GM18868 (cell line): ENCODE results near the gene NKAIN4.
"Not testable (repeated sequence)": the region's sequence is repeated elsewhere in the genome, so short reads cannot be mapped to it uniquely, and the experiment has no call there.

Experiments
- ATAC-seq: cut with Tn5 transposase; IDR thresholded peaks from one replicate; pipeline ENCODE4 v1.9.1; 2021; ENCODE audit warnings: mild to moderate bottlenecking, moderate library complexity; ENCODE audit not compliant: unreplicated experiment

The NKAIN4 gene

DNA sequence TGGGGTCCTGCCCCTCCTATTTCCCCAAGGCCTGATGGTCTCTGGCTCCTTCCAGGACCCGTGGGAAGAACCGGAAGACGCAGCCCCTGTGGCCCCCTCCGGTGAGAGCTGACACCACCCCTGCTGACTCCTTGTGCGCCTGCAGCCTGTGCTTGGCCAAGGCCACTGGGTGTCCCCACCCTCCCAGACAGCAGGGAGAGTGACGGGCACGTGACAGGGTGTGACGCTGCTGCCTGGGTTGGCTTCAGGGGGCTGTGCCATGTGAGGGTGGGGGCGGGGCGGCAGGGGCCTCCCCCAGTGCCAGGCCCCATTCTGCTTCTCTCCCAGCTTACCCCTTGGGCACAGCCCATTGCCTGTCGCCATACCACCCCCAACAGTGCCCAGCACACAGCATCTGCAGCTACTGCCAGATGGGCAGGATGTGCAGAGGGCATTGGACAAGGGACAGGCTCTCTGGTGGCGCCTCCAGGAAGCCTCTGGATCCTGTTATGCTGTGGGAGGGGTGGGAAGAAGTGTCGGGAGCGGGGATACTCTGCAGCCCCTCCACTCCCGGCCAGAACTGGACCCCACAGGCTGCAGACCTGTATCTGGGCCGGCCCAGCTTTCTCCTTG lies 15.6 kb downstream of the NKAIN4 start:
- ATAC-seq = no peak

DNA sequence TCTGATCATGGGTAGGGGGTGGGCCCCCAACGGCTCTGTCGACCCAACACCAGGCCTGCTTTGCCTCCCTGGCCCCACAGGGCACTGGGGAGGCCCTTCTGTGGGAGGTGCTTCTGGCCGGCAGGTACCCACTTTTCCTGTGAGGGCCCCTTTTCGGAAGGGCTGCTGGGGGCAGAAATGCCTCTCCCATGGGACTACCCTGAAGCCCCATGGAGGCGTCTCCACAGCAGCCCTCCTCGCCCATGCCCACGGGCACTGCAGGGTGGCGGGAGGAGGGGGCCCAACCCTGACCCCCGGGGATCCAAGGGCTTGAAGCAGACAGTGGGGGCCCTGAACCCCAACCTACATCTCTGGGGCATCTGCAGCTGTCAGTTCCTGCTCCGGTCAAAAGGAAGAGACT lies 16.2 kb downstream of the NKAIN4 start:
- no peak for ATAC-seq

DNA sequence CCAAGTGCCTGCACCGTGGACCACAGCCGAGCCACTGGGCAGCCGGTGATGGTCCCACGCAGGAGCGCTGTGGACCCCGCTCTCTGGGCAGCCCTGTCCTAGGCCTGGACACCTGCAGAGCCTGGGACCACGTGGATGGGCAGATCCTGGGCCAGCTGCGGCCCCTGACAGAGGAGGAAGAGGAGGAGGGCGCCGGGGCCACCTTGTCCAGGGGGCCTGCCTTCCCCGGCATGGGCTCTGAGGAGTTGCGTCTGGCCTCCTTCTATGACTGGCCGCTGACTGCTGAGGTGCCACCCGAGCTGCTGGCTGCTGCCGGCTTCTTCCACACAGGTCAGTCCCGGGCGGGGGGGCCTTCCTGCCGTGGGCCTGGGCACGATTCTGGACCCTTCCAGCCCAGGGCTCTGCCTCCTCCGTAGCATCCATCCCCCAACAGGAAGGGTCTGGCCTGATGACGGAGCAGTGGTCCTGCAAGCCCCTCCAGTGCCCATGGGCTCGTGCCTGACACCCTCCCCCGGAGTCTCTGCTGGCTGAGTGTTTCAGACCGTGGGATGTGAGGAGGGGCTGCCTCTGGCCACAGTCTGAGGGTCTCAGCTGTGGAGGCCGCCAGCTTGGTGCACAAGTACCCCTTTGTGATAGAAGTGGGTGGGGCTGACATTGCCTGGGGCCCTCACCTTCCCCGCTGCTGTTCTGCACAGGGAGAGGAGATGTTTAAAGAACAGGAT lies 18.0 kb downstream of the NKAIN4 start:
- no peak for ATAC-seq

DNA sequence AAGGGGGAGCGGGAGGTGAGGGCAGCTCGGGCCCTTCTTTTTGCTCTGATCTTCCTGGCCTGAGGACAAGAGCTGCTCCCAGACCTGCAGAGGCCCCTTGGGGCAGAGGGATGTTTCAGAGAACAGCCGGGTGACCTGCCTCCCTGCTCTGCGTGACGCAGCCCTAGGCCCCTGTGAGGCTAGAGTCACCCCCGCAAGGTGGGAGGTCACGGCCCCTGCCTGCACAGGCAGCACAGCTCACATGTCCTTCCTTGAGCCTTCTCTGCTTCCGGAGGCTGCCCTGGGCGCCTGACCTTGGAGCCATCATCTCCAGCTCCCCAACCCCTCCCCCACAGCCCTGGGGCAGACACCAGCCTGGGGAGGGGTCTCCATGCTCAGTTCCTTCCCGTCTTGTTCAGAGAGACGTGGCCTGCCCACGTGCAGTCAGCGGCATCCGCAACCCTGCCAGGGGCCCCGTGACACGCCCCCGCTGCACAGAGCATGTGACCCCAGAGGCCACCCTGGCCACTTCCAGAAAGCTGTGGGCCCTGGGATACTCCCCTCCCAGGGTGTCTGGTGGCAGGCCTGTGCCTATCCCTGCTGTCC lies 18.8 kb downstream of the NKAIN4 start, which contains the start of gene BIRC7:
Gene BIRC7, plus strand, starts transcription at position 507 of the 585 bp plus-strand sequence. CDS start 192 bp downstream, outside the sequence.
- ATAC-seq = no peak

DNA sequence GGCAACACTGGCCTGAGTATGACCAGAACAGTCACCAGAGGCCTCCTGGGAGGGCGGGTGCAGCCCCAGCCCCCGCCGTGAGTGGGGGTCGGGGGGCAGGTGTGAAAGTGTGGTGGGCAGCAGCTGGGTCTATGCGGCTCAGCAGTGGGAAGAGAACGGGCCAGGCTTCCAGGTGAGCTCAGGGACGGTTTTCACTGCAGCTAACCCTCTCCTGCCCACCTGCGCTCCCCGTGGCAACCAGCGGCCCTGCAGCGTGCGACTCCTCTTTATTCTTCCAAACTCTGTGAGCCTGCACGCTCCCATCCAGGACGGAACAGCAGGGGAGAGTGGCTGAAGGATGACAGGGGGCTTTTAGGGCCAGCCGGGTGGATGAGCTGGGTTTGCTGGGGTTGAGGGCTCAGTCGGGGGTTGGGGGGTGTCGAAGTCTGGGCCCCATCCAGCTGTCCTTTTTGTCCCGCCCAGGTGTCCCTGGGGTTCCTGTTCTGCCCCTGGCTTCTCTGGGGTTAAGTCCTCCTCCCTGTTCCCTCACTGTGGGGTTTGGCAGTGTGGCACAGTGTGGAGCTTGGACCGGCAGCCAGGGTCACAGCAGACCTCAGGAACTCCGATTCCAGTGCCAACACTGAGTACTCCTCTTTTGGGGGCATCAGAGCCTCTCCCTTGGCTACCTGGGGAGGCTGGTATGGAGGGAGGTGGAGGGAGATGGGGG lies 19.4 kb downstream of the NKAIN4 start:
- no peak for ATAC-seq

DNA sequence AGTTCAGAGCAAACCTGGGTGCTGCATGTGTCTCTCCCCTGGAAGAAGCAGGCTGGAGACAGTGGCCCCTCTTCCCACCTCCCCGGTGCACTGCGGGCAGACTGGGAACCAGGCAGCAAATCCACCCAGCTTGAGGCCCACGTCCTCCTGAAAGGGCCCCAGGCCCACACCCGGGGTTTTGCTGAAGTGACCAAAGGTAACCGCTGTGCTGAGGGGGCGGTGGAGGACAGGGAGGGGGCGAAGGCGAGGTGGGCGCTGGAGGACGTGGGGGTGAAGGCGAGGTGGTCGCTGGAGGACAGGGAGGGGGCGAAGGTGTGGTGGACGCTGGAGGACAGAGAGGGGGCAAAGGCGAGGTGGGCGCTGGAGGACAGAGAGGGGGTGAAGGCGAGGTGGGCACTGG lies 20.3 kb downstream of the NKAIN4 start:
- no peak for ATAC-seq

DNA sequence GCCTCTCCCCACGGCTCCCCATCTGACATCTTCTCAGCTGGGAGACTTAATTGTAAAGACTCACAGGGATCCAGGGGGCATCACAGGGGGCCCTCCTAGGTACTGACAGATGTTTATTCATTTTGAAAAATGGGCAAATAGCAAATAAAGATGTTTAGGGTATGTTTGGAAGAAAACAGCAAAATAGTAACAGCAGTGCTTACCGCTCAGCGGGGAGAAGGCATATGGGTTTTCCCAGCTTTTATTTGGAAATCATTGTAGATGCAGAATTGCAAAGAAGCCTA lies 21.3 kb downstream of the NKAIN4 start:
- no peak for ATAC-seq

DNA sequence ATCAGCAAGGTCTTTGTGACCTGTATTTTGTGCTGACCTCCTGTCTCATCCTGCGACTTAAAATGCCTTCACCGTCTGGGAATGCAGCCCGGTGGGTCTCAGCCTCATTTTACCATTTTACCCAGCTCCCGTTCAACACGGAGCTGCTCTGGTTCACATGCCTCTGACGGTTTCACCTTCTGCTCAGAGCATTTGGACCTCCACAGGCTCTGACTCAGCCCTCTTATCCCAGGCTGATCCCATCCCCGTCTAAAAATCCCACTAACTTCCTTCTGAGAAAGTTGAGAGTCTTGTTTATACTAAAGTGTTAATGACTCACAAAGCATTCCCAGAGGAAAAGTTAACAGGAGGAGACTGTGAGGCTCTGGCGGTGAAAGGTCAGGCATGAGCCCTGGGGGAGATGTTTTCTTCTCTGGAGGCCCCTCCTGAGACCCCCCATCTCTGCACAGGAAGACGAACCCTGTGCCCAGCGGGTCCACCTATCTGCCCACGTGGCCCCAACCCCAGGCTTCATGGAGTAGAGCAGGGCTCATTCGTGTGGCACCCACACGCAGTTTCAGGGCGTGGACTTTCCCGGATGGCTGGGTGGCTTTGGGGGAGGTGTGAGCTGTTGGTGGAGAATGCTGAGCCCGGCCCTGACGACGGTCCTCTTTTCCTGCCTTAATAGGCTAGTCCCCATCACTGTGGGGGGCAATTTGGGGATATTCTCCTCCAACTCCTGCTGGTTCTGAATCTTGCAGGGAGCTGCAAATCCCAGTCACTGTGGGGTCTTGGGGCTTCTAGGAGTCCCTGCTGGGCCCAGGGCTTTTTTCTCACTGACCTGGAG lies 21.8 kb downstream of the NKAIN4 start:
- no peak for ATAC-seq

DNA sequence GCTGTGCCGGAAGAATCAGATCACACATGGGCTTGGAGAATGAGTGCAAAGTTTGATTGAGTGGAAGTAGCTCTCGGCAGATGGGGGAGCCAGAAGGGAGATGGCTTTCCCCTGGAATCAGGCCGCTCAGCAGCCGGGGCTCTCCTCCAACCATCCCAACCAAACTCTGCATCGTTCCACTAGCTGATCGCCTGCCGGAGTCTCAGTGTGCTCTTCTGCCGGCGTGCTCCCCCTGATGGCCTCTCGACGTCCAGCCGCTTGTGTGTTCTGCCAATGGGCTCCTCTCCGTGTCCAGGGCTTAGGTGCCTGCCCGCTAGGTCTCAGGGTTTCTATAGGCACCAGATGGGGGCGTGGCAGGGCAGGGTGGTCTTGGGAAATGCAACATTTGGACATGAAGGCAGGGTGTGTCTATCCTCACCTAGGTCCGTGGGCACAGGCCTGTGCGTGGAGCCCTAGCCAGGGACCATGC lies 23.4 kb downstream of the NKAIN4 start:
- ATAC-seq = no peak

DNA sequence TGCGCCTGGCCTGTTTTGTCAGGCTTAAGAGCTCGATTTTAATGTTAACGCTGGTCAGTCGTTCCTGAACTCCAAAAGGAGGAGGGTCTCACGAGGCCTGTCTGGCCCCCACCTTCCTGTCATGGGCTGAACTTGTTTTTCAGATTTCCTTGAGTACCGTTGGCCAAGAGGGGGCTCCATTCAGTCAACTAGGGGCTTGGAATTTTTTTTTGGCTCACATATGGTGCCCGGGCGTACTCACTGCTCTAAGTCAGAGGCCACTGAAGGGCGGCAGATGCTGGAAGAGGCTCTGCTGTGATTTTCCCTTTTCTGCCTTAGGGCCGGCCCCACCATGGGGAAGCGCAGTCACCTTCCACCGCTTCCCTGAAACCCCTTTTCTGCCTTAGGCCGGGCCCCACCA lies 25.5 kb downstream of the NKAIN4 start:
- no peak for ATAC-seq

DNA sequence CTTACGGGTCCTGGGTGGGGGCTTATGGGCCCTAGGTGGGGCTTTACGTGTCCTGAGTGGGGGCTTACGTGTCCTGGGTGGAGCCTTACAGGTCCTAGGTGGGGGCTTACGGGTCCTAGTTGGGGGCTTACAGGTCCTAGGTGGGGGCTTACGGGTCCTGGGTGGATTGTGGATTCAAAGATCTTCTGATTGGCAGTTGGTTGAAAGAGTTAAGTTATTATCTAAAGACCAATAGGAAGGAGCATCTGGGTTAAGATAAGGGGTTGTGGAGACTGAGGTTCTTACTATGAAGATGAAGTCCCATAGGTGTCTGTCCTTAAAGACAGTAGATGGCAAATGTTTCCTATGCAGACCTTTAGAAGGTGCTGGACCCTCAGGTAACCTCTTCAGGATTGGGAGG lies 27.0 kb downstream of the NKAIN4 start:
- ATAC-seq = no peak

DNA sequence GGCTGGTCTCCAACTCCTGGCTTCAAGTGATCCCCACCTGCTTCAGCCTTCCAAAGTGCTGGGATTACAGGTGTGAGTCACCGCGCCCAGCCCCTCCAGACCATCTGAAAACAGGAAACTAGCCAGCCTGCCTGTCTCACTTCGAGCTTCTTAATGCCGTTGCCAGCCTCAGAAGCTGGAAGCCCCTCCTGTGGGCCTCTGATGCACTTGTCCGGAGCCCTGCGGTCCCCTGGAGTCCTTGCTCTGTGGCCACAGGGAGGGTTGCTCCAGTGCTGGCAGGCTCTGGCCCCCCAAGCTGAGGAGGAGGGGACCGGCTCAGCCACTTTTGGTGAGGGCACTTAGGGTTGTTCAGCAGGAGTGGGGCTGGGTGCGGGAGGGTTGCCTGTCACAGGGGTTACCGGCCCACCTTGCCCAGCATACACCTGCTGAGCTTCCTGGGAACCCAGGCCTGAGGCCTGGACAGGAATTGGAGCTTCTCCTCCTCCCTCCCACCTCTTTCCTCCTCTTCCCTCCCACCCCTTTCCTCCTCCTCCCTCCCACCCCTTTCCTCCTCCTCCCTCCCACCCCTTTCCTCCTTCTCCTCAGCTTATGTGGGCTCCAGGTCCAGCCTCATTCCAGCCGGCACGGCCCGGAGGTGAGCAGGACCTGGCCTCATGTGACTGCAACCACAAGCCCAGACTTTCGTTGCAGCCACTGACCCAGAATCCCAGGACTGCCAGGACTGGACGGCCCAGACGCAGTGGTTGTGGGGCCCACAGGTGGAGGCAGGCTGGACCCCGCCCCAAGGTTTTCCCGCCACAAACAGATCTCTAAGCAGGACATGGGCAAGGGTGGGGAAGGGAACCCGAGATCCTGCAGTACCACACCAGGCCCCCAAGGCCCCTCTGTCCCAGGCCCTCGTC lies 28.0 kb downstream of the NKAIN4 start:
- no peak for ATAC-seq

DNA sequence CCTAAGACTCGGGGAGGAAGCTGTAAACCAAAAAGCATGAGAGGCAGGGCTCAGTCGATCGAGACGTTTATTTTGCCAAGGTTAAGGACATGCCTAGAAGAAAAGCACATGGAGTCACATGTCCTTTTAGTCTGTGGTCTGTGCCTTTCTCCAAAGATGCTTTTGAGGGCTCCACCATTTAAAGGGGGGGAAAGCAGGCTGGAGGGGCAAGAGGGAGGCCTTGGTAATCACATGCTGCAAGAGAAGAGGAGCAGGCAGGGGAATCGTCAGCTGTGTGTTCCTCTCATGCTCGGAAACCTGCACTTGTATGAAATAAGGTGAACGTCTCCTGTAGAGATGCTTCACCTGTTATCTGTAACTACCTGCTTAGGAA lies 29.2 kb downstream of the NKAIN4 start:
- no peak for ATAC-seq

DNA sequence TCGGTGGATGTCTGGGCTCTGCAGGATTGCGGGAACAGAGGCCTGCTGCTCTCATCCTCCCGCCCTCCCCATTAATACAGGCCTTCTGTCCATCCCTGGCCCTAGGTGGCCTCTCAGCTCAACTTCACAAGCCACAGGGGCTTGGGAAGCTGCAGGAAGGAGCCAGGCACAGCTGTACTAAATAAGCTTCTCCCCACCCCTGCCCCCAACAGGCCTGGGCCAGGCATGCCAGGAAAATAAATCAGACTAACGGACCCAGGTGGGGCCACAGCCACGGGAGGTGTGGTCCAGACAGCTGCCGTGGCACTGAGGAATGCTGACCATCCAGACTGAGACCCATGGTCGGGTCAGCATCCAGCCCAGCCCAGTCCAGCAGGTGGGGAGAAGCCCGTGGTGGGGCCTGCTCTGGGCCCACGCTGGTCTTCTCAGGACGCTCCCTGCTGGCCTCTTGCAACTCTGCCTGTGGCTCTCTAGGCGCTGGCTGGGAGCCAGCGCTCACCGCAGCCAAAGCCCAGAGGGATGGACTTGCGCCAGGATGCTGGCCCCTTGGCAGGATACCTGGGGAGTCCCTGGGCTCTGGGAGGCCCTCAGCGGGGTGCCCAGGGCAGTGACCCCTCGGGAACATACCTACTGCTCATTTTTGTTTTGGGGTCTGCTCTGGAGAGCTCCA lies 29.7 kb downstream of the NKAIN4 start:
- ATAC-seq = no peak

DNA sequence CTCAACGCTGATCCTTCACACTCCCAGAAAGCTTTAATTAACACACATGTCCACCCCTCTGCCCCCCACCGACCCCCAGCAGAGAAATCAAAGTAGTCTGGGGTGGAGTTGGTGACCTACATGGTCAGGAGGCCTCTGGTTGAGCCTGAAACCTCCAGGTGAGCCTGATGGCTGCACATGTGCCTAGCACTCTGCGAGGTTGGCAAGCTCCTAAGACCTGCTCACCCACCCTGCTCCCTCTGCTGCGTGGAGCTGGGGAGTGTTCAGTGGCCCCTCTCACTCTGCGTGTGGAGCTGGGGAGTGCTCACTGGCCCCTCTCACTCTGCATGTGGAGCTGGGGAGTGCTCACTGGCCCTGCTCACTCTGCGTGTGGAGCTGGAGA lies 30.4 kb downstream of the NKAIN4 start:
- ATAC-seq = no peak

DNA sequence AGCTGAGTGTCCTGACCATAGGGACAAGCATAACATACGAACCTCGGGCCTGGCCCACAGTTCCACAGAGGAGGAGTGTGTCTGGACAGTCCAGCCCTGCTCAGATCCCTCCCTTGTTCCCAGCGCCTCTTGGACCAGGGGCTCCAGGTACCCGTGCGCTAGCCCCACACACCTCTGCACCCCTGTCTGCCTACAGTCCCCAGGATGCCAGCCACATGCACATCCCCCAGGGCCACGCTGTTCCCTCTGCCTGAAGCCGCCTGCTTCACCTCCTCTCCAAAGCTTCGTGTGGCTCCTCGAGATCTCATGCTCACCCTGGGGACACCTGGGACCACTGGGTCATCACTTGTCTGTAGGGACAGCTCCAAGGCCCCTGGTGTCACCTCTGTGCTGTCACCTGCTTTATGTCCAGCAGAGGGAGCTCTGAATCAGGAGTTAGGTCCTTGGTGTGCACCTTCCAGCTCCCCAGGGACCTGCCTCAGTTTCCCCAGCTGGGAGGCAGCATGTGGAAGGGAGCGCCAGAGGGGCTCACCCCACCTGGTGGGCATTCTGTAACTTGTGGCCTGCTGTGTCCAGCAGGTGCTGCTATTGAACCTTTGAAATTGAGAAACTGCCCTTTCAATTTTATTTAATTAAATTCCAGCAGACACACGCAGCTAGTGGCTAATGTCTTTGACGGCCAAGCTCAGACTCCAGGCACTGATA lies 31.0 kb downstream of the NKAIN4 start:
- ATAC-seq = no peak

DNA sequence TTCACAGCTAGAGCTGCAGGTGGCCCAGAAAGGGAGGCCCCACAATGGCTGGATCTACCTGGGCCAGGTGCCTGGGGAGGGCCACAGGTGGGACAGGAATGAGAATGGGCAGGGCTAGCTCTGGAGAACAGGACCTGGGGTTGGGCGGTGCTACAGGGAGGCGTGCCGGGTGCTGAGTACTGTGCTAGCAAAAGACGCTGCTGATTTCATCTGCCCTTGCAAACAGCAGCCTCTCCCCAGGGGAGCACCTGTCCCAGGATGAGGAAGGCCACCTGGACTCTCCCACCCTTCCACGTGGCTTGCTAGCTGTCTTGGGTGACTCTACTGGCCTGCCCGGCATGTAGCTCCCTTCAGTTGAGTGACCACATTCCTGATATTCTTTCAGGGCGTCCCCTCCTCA lies 31.7 kb downstream of the NKAIN4 start:
- ATAC-seq = no peak

DNA sequence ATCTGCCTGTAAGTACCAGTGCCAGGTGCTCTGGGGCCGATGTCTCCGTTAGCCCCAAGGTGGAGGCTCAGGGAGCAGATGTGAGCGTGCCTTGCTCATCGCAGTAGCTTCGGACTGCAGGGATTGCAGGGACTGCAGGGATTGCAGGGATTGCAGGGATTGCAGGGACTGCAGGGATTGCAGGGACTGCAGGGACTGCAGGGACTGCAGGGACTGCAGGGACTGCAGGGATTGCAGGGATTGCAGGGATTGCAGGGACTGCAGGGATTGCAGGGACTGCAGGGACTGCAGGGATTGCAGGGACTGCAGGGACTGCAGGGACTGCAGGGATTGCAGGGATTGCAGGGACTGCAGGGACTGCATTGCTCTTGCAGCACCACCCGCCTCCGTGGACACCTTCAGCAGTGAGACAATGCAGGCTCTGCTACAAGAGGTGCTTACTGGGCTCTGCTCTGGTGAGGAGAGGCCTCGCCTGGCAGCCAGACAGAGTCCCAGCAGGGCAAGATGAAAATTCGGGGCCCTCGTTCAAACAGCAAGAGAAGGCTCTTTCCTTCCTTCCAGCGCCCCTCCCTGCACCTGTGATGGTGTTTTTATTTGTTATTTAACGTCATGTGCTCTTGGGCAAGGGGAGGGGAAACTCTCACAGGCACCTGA lies 32.7 kb downstream of the NKAIN4 start:
- ATAC-seq = not testable (repeated sequence)
